HG03520 (cell line): ENCODE measurements around the gene PIEZO2.
"Not testable (repeated sequence)": the region's sequence is repeated elsewhere in the genome, so short reads cannot be mapped to it uniquely, and the experiment has no call there.

ENCODE experiments used
- ATAC-seq: cut with Tn5 transposase; IDR thresholded peaks from one replicate; pipeline ENCODE4 v1.9.1; 2021; ENCODE audit warnings: mild to moderate bottlenecking, moderate library complexity; ENCODE audit not compliant: unreplicated experiment

The PIEZO2 gene

DNA sequence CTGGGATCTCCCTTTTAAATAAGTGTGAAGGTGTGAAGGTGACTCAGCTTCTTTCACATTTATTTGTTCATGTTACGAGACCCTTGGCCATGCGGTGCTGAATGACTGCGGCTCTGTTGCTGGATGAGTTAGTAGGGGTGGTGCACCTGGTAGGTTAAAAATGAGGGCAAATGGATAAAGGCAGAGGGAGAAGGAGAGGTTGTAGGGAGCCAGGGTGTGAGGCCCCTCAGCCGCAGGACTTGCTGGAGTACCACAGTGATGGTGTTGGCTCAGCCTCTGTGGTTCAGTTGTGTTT is 459.4 kb downstream of the PIEZO2 start:
- ATAC-seq: no peak

DNA sequence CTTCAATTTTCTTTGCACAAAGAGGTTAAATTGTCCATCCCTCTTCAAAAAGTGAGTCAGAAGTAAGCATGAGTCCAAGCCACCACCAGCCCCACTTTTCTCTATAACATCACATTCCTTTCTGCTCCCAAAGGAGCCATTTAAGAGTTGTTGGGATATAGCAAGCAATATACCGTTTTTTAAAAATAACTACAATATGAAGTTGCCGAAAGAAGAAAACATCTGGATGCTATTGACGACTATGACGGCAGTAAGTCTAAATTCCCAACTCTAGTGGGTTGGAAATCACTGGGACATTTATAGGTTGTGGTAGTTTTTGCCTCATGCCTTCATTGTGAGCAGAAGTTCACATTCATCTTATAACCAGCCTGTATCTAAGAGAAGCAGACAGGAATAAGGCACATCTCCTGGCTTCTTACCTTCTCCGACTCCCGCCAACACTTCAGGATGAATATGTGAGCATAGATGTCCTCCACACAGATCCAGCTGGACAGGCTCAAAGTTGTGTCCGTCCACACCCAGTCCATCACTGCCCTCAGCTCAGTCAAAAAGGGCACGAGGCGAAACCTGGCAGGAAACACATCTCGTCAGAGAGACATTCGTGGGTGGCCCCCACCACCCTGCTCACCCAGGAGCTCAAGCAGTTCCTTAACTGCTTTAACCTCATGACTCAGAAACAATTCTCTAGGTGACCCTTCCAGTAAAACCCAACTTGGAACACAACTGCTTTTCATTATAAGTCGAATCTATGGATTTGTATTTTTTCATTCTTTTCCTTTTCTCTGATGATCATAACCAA is 459.9 kb downstream of the PIEZO2 start:
- ATAC-seq: no peak

DNA sequence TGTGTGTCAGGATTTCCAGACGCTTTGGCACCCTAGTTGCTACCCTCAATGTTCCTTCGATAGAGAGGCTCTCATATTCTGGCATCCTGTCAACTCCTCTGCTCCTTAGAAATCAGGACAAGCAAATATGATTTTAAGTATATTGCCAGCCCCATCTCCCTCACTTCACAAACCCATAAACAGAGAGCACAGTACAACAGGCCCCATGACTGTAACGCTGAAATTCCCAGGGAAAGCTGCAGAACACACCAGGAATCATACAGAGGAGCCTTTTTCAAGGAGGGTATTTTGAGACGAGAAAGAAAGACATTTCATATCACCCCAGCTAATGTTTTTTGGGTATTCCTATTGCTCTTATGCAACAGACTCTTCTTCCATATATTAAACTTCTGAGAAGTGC is 460.6 kb downstream of the PIEZO2 start:
- ATAC-seq: no peak

DNA sequence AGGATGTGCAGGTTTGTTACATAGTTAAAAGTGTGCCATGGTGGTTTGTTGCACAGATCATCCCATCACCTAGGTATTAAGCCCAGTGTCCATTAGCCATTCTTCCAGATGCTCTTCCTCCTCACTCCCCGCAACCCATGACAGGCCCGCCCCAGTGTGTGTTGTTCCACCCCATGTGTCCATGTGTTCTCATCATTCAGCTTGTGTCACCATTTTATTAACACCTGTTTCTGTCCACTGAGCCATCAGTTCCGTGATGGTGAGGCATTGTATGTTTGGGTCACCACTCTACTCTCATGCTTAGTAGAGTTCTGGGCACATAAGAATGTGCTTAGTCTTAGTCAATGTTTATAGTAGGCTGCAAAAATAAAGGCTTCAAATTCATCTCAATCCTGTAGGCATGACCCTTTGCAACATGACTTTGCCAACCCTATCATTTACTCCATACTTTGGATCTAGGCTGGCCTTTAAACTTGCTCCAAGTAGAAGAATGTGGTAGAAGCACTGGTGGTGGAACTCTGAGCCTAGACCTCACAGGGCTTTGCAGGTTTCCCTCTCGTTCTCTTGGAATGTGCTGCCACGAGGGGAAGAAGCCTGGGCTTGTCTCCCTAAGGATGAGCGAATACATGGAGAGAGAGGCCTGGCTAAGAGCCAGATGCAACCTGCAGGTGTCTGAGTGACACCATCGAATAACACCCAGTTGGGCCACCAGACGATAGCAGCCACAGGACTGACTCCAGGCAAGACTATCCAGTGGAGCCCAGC is 462.0 kb downstream of the PIEZO2 start:
- no peak for ATAC-seq

DNA sequence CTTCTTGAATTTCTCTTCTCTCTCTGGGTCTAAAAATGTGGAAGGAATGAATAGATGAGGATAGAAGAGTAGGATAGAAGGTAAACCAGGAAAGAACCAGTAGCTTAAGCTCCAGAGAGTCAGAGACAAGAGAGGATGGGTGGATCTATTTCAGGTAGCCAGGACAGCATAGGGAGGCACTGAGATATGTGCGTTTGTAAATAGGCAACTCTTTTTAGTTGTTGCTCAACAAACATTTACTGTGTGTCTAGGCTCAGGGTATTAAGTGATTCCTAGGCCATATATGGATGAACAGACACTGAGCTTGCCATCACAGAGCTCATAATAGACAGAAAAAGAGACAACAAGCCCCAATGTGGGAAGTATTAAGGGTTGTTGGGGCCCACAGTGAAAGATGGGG is 463.1 kb downstream of the PIEZO2 start:
- ATAC-seq: no peak

DNA sequence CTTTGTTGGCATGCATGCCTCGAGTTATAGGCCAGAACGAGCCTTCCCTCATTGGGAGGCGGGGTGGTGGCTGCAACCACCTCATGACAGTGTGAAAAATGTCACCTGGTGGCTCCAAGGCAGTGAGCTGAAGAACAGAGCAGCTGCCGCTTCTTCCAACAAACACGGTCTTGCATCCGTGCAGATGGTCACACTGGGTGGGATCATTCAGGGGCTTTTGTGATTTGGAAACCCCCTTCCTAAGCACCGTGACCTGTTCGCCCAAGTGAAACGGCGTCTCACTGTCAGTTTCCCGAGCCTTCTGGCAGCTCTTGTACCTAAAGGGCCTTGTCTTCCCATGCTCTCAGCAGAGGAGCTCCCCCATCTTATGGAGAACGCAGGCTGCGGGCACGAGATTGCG is 463.9 kb downstream of the PIEZO2 start:
- ATAC-seq: no peak

DNA sequence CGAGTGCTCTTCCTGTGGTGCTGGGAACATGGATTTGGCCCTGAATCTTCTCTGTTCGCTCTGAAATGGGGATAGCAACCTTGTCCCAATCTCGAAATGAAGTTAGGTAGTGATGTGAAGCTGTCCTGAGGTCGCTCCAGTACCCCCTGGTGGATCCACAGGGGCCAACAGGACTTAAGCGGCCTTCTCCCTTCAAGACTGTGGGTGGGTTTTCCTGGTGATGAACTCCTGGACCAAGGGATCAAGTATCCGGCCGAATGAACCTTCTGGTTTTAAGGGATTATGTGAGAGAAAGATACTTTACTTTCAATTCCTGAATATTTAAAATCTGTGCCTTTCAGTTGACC is 467.0 kb downstream of the PIEZO2 start:
- ATAC-seq: no peak

DNA sequence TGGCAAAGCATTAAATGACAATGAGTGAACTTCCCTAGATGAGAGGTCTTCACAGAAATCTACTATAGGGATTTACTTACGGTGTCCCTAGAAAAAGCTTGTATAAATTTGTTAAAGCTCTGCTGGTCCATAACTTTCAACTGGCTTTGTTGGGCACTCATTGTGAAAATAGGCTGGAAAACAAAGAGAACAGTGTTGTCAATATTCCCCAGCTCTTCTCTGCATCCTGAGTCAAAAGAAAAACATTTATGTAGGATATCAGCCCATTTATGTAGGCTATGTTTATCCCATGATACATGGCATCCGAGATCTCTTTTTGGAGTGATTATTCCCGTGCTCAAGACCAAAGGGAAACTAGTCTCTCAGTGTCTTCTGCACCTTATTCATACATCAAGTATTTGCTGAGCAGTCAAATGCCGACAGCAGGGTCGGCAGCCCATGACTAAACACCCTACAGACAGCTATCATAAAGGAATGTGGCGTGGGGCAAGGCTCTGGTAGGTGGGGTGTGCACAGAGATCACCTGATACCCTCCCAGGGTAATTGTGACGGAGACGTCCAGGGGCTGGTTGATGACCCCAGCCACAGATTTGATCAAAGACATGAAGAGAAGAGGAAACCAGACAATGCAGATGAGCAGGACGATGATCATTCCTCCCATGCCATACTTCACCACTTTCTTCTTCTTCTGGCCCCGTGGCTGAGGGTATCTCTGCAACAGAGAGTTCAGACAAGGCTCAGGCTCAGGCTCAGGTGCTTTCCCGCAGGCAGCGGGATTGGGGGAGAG is 467.6 kb downstream of the PIEZO2 start:
- ATAC-seq: no peak

DNA sequence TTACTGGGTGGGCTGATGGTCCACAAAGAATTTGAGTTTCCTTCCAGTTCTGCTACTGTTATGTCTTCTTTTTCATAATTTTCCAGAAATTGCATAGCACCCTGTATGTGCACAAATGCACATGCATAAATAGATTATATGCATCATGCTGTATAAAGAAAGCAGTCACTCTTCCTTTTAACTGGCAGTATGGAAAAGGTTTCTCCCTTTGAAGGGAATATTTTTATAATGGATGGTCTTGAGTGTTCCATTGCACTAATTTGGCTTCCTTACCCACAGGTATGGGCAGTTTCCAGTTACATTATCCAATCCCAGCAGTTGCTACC is 469.1 kb downstream of the PIEZO2 start:
- ATAC-seq: no peak

DNA sequence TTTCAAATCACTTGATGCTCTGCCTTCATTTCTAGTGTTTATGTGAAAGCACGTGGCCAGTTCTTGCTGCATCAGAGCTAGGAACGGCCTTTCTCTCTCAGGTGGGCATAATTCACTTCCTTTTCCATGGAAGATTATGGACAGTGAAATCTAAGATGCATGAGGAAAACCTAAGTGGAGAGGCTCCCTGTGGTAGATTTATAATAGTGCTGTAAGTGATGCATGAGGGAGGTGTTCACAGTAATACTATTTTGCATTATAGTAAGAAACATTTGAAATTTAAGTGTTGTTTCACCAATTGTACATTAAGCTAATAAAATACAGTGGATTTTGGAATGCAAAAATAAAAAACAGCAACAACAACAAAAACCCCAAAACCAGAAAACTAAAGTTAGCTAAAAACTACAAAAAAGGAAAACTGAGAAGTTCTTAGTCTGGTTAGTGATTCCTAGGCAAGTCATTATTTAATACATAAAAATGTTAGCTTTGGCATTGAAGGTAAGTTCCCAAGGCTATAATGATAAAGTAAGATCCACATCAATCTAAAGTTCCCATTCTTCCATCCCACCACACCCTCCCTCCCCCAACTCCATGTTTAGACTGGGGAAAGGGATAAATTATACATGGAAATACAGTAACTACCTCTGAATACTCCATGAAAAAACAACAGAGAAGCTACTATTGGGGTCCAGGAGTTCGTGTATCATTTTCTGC is 469.7 kb downstream of the PIEZO2 start:
- ATAC-seq: no peak

DNA sequence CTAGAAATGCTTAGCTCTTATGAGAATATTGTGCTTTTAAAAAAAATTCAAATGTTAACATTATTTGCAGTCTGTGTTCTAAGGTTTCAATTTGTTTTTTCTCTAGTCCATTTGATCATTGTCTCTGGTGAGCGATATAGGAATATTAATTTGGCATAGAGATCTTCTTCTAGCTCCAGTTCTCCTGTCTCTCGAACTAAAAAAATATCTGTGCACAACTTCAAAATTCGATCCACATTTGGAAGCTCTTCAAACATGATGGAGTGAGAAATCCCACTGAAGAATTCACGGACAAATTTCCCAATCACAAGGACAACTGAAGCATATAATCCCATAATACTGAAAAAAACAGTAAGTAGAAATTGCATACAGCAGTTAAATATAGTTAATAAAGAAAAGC is 477.9 kb downstream of the PIEZO2 start:
- no peak for ATAC-seq

DNA sequence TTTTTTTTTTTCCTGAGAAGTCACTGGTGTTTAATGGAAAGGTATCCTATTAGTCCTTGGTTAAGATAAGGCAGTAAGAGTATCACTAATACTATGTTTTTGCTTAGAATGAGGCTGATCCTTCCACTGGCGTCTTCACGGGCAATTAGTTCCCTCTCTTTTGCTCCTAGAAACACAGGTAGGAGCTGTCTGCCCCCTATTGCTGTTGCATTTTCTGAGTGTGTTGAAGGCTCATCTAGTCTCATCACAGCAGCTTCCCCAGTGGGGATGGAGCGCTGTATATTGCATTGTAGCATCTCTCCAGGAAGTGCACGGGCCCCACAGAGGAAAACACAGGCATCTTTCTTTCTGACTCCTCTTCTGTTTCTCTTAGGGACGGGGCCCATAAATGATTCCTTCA is 478.5 kb downstream of the PIEZO2 start:
- no peak for ATAC-seq

DNA sequence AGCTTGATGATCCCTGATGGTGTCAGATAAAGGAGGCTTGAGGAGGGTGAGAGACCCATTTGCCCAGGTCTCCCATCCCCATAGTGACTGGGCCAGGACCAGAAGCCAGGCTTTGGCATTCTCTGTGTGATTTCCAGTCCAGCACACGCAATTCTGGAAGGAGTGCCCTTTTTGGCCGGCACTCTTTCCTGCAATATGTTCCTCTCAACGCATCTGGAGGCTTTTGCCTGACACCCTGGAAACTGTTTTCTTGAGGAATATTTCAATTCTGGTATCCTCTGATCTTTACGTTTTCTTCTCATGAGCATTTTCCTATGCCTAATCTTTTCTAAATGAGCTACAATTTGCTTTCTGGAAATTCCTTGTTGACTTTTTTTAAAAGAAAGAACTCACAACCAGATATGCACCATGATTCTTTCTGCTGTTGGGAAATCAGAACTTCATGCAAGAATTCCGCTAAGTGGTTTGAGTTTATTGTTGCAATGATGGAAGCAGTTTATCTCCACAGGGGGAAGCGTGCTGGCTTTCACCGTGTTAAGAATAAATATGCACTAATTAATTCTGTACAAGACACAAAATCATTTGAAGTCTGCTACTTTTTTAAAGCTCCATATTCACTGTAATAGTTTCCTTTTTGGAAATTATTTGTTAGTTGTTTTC is 479.8 kb downstream of the PIEZO2 start:
- no peak for ATAC-seq

DNA sequence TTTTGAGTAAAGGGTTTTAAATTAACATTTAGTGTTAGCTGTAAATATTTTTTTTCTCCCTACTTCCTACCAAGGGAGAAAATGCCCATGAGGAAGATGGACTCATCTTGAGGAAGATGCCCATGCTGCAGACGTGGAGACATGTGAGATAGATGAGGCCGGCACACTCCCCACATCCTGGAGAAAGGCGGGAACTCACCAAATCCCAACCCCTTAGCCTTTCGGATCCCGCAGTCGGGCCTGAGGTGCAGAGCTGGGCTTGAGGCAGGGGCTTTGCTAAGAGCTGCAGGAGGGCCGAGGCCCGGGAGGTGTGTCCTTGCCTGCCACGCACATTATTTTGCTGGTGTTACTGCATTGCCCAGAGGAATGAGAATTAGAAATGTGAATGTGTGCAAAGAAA is 485.6 kb downstream of the PIEZO2 start:
- no peak for ATAC-seq

DNA sequence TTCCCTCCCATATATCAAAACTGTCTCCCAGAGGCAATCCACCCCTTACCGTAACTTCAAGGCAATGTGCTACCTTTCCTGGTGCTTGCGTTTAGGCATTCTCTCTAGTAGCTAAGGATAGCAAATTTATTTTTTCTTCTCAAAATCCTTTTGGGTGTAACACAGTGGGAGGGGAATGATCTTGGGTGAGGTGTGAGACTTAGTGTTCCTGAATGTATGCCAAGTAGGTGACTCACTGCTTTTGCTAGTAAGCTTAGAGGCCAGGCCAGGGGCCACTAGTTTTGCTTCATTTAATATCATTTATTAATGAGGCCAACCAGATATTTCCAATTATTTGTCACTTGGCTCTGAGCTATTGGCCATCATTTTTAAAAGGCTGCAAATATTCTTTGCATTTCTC is 488.1 kb downstream of the PIEZO2 start:
- ATAC-seq: no peak

DNA sequence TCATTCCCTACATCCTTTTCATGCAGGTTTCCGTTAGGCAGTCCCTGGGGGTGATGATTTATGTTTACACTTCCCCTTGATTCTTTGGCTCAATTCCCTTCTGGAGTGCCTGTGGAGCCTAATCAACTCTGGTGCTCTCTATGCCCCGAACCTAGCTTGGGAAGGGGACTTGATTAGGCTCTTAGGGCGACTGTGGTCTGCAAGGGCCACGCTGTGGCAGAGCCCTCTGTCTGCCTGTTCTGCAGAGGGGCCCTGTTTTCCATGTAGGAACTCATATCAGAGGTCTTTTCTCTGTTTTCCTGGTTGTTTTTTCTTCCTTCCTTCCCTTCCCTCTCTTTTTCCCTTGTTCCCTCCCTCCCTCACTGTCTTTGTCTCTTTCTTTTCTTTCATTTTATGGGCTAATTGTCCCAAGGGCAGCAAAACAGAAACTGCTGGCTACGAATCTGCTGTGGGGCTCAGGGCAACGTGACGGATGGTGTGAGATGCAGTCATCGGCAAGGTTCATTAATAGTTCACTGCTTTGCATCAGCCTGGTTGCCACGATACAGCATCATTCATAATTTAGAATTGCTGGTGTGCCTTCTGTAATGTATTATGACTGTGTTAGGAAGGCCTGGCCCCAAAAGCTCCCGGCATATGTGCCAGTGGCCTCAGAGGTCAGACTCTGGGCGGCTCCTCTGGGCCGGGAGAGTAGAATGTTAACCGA is 489.0 kb downstream of the PIEZO2 start:
- ATAC-seq: no peak

DNA sequence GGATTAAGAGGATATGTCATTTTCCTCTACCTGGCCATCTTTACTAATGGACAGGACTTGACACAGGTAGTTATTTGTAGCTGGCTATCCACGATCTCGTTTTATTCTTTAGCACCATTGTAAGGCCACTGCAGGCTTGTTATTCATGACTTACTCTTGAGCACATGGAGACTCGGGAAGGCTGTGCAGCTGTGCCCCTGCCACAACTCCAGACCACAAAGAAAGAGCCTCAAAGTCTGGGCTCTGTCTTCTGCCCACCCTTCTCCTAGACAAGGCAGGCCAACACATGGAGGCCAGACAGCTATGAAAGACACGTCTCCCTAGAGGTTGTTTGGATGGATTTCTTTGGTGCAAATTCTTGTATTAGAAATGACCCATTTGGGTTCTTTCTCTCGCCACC is 489.8 kb downstream of the PIEZO2 start:
- no peak for ATAC-seq

DNA sequence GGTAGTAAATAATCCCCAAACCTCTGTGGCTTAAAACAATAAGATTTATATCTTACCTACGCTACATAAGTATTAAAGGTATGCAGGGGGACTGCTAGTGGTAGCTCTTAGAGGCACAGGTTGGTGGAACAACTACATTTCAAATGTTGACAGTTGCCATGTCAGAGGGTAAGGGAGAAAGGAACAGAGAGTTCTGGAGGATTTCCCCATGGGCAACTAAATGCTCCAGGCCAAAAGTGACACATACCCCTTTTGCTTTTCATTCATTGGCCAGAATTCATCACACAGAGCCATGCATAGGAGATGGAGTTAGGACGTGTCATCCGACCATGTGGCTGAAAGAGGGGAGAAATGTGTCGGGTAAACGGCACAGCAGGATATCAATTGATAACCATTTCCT is 490.4 kb downstream of the PIEZO2 start:
- no peak for ATAC-seq

DNA sequence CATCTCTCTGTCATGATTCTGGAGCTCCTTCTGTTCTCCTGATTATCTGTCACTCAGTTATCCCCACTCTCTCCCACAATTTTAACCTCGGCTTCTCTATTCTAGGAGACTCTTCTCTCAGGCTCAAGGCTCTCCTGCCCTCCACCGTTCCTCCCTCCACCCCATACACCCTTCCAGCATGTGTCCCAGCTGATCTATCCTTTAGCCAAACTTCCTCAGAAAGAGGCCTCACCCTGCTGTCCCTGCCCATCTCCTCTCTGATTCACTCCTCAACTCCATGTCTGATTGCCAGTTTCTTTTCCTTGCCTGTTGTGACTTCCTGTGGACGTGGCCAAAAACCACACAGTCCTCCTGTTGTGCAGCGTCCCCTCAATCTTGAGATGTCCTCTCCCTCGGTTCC is 505.4 kb downstream of the PIEZO2 start:
- ATAC-seq: not testable (repeated sequence)

DNA sequence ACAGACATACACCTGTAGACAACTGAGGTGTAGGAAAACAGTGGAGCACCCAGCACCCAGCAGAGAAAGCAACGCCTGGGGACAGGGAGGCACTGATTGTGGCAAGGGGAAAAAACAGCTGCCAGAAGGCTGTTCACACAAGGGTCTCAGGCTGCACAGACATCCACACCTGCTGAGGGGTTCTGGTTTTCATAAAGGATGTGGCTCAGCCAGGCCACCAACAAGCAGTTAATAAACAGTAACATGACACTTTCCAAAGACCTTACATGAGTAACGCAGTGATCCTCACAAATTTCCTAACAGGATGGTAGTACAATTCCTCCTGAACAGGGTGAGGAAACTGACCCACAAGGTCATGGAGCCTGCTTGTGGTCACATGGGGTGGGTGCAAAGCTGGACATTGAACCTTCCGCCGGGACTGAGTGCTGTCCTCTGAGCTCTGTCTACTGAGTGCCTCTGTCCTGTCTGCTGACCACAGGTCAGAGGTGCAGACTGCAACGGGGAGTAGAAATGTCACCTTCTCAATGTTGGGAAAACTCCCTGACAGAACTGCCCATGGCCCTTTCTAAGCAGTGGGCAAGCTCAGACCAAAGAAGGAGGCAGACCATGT is 506.3 kb downstream of the PIEZO2 start:
- not testable (repeated sequence) for ATAC-seq
